Esophagus squamous epithelium (tissue), 5 donors: ENCODE data around the gene OR1I1. TPM values are rescaled to one million over a fixed set of nuclear protein-coding genes. Genes with fewer than 3 reads are reported as not detected.
A peak's percentile ranks its signal among the peaks of the same experiment; 100 is the strongest.

Experiments used
- DNase-seq: peaks from one replicate; lab custom pipeline; 2025; lab: John Stamatoyannopoulos, UW
- H3K27ac ChIP-seq, 4 donors: fragments of 200-600 bp; sonication (generic); one replicate each; pipeline ENCODE4 v1.5.1; 2016 to 2019; ENCODE audit warnings: mild to moderate bottlenecking in 1 of 4
- H3K27me3 ChIP-seq, 4 donors: fragments of 200-600 bp; sonication (generic); 1 replicate in 3 of 4; 2 replicates in 1 of 4; pipeline versions ENCODE4 v1.5.1 to v1.6.0; 2017 to 2021; ENCODE audit warnings: antibody characterized with exemption in 1 of 4
- H3K36me3 ChIP-seq, 3 donors: fragments of 200-600 bp; sonication (generic); one replicate each; pipeline ENCODE4 v1.5.1; 2016 to 2019
- H3K4me1 ChIP-seq, 3 donors: fragments of 200-600 bp; sonication (generic); one replicate each; pipeline ENCODE4 v1.5.1; 2017 to 2019
- H3K4me3 ChIP-seq, 4 donors: fragments of 200-600 bp; sonication (generic); 1 replicate in 3 of 4; 2 replicates in 1 of 4; pipeline ENCODE4 v1.5.1; 2016 to 2019; ENCODE audit warnings: mild to moderate bottlenecking in 2 of 4, moderate library complexity in 1 of 4
- H3K9me3 ChIP-seq, 3 donors: fragments of 200-600 bp; sonication (generic); one replicate each; pipeline ENCODE4 v1.5.1; 2016 to 2019
- POLR2A ChIP-seq, 4 donors: fragments of 450-650 bp; IDR thresholded peaks; one replicate each; pipeline ENCODE4 v1.6.1; 2017; ENCODE audit warnings: antibody characterized with exemption in 4 of 4, mild to moderate bottlenecking in 4 of 4, moderate library complexity in 3 of 4
- WGBS, 2 donors: methylation state at CpG; one replicate each; pipeline ENCODE4 v1.1.5; 2018; 5-methylcytosine and 5-hydroxymethylcytosine counted together
- intact Hi-C: fragments of 100-400 bp; cut with DNase I; formaldehyde crosslinking; loops from one replicate; pipeline ENCODE4 v1.15.0; 2022
- total RNA-seq, 4 donors: library from RNA; depleted of rRNA; stranded (reverse); fragments of >200 nt; gene quantifications; one replicate each; pipeline ENCODE4 v1.1.0, GENCODE V29; 2016
- TF ChIP-seq, protein P1 (sequence below), 6 experiments: fragments of 450-650 bp in 4 of 6; fragments of 200-600 bp in 2 of 6; sonication (generic) in 2 of 6; IDR thresholded peaks; one replicate each; pipeline ENCODE4 v1.5.1; 2016 to 2019; ENCODE audit warnings: antibody characterized with exemption in 6 of 6, mild to moderate bottlenecking in 4 of 6, moderate library complexity in 4 of 6
- donor health status: DM: yes; HTN: yes; CAD: no.

Gene OR1I1
- total RNA-seq, 4 donors from 2014 or later: not detected

DNA sequence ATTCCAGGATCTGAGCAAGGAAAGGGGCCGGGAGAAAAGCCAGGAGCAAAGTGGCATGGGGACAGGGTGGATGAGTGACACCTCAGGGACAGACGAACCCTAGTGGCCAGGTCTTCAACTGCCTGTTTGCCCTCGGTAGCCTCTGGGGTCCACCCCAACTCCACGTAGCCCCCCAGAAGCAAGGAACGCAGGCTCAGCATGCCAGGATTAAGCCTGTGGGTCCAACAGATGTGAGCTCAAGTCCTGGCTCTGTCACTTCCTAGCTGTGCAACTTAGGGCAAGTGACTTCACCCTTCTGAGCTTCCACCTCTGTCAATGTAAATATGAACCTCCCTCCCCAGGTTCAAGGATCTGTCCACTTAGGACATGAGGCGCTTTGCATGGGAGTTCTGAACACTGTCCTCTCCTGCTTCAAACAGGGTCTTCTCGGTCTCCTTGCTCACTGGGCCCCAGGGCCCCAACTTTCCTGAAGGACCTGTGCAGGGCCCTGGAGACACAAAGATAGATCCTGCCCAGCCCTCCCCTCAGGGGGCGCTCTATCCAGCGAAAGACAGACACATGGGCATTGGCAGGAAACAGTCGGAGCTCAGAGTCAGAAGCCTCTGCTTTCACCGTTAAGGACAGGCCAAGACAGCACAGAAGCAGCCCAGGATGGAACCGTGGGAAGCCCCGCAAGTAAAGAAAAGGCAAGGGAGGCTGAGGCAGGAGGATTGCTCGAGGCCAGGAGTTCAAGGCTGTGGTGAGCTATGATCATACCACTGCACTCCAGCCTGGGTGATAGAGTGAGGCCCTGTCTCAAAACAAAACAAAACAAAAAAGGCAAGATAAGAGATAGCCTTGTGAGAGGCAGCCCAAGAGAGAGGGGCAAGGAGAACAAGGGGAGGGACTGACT lies 38.4 kb downstream of the OR1I1 start:
- Histone ChIP-seq H3K36me3 (peaks cover 37 to 81% (median 49%) of the 10 kb centered on the region in 3 donors), H3K4me1 (peaks cover 12 to 34% (median 12%) of the 10 kb centered on the region in 3 donors), H3K27ac (no peak overlapping the region), H3K4me3 (no peak overlapping the region), H3K9me3 (no peaks in the 10 kb centered on the region), H3K27me3 (no peaks in the 10 kb centered on the region)
- intact Hi-C loops: no loop called here
- WGBS, 2 donors: 91 to 96% methylated on average over 7 to 10 of the region's 14 CpGs
- DNase-seq: no peak
- no peak for TF ChIP-seq POLR2A (IDR thresholded peaks at IDR 0.05)
- TF ChIP-seq, protein P1, sequence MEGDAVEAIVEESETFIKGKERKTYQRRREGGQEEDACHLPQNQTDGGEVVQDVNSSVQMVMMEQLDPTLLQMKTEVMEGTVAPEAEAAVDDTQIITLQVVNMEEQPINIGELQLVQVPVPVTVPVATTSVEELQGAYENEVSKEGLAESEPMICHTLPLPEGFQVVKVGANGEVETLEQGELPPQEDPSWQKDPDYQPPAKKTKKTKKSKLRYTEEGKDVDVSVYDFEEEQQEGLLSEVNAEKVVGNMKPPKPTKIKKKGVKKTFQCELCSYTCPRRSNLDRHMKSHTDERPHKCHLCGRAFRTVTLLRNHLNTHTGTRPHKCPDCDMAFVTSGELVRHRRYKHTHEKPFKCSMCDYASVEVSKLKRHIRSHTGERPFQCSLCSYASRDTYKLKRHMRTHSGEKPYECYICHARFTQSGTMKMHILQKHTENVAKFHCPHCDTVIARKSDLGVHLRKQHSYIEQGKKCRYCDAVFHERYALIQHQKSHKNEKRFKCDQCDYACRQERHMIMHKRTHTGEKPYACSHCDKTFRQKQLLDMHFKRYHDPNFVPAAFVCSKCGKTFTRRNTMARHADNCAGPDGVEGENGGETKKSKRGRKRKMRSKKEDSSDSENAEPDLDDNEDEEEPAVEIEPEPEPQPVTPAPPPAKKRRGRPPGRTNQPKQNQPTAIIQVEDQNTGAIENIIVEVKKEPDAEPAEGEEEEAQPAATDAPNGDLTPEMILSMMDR (IDR thresholded peaks at IDR 0.05): no peak

DNA sequence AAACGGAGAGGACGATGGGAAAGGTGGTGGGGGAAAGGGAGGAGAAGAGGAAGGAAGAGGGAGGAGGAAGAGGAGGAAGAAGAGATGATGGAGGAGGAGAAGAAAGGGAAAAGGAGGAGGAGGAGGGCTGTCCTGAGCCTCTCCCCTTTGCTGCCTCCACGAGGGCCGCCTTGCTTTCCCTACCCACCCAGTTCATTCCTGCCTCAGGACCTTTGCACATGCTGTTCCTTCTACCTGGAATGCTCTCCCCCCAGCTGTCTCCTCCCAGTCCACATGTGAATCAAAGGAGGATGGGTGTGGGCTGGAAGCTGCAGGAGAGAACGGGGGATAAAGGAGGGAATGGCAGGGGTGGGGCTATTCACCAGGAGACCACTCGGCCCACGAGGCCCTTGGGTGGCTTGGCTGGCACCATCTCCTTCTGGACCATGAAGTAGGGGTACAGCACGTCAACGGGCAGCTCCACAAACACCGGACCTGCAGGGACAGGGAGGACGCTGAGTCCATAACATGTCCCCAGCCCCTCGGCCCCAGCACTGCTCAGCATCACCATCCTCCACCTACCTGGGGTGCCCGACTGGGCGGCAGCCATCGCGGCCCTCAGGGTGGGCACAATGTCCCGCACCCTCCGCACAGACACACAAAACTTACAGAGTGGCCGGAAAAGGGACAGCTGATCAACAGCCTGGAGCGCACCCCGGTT lies 40.5 kb downstream of the OR1I1 start:
- Histone ChIP-seq H3K9me3 (no peaks in the 10 kb centered on the region), H3K27ac (no peak overlapping the region), H3K4me3 (no peak overlapping the region), H3K27me3 (no peaks in the 10 kb centered on the region), H3K36me3 (peaks cover 24 to 60% (median 28%) of the 10 kb centered on the region in 3 donors), H3K4me1 (peaks cover 12 to 38% (median 16%) of the 10 kb centered on the region in 3 donors)
- DNase-seq: no peak
- intact Hi-C loops: no loop called here
- TF ChIP-seq, protein P1 (IDR thresholded peaks at IDR 0.05): no peak
- TF ChIP-seq POLR2A (IDR thresholded peaks at IDR 0.05): no peak
- 94 to 96% methylated on average over 7 to 9 of the region's 21 CpGs for WGBS, 2 donors

DNA sequence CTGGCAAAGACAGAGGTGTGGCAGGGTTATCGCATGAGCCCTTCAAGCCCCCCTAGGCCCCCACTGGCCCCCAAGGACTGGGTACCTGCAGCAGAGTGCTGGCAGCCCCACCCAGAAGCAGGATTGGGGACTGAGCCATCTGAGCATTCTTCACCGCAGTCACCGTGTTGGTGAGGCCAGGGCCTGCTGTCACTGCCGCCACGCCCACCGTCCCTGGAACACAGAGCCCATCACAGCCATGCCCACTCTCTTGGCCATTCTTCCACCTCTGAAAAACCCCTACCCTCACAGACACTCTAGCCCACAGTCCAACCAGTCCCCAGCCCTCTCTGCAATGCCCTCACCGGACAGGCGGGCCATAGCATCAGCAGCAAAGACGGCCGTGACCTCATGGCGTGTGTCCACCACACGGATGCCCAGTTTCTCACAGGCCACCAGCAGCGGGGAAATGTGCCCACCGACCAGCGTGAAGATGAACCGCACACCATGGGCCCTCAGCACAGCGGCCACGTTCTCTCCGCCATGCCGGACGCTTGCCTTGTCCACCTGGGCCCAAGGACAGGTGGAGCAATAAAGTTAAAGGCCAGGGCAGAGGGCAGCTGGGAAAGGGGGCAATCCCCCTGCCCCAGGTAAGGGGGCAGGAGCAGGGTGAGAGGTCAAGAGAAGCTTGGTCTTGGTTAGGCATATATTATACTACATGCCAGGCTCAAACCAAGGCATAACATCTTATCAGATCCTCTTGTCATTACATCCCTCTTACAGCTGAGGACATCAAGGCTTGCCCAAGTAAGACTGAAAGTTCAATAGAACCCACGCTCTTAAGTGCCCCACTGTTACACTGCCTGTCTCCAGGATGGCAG lies 41.2 kb downstream of the OR1I1 start:
- Histone ChIP-seq H3K9me3 (no peaks in the 10 kb centered on the region), H3K4me1 (peaks cover 12 to 39% (median 16%) of the 10 kb centered on the region in 3 donors), H3K27me3 (no peaks in the 10 kb centered on the region), H3K36me3 (peaks cover 23 to 52% (median 24%) of the 10 kb centered on the region in 3 donors), H3K27ac (peak overlapping the region; percentile 88 to 96 (median 96)), H3K4me3 (no peak overlapping the region)
- DNase-seq: no peak
- intact Hi-C loops: no loop called here
- WGBS, 2 donors: 88 to 95% methylated on average over 3 to 13 of the region's 22 CpGs
- TF ChIP-seq POLR2A (IDR thresholded peaks at IDR 0.05): no peak
- TF ChIP-seq, protein P1 (IDR thresholded peaks at IDR 0.05): no peak

DNA sequence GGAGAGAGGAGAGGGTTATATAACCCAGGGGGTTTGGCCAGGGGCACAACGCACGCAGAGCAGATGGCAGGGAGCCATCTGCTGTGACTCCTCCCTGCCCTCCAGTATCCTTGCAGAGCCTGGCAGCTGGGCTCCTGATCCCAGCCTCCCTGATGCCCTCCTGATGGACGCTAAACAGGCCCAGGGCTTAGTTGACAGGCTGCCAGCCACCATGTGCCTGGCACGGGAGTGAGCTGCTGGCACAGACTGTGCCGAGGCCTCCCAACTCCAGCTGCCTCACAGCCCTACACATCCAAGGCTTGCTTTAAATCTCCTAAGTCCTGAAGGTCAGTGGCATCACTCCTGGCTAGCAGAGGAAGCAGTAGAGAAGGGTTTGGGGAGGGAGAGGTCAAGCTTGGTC lies 41.9 kb downstream of the OR1I1 start:
- TF ChIP-seq, protein P1 (IDR thresholded peaks at IDR 0.05): no peak
- no peak for TF ChIP-seq POLR2A (IDR thresholded peaks at IDR 0.05)
- Histone ChIP-seq H3K4me1 (peaks cover 12 to 41% (median 16%) of the 10 kb centered on the region in 3 donors), H3K36me3 (peaks cover 19 to 46% (median 21%) of the 10 kb centered on the region in 3 donors), H3K4me3 (peak overlapping the region in 2 of 4 donors; percentile 79 to 86), H3K9me3 (no peaks in the 10 kb centered on the region), H3K27ac (peak overlapping the region; percentile 88 to 96 (median 96)), H3K27me3 (no peaks in the 10 kb centered on the region)
- intact Hi-C loops: no loop called here
- no peak for DNase-seq
- 0 to 21% methylated on average over 2 to 4 of the region's 5 CpGs for WGBS, 2 donors
